OCI-LY1 (cell line): ENCODE measurements around the gene LCOR.

Experiments
- H2AFZ ChIP-seq: fragments of 200-600 bp; sonication (generic), shearing (Covaris generic); 2 replicates; pipeline ENCODE4 v1.6.0; 2014; ENCODE audit warnings: antibody characterized with exemption, mild to moderate bottlenecking, low read length
- H3F3A ChIP-seq: fragments of 200-600 bp; sonication (generic), shearing (Covaris generic); 2 replicates; pipeline ENCODE4 v1.6.0; 2014; ENCODE audit warnings: mild to moderate bottlenecking, antibody characterized with exemption, low read length, moderate library complexity; ENCODE audit not compliant: insufficient read depth
- H3K27ac ChIP-seq: fragments of 200-600 bp; sonication (generic); 2 replicates; pipeline ENCODE4 v1.5.1; 2014; ENCODE audit warnings: low read length, mixed run types, mild to moderate bottlenecking, low read depth; ENCODE audit not compliant: poor library complexity, severe bottlenecking
- H3K27me3 ChIP-seq: fragments of 200-600 bp; sonication (generic); 2 replicates; pipeline ENCODE4 v1.6.0; 2014; ENCODE audit warnings: antibody characterized with exemption, mild to moderate bottlenecking, low read length, moderate library complexity; ENCODE audit not compliant: insufficient read depth
- H3K36me3 ChIP-seq: fragments of 200-600 bp; sonication (generic); 2 replicates; pipeline ENCODE4 v1.6.1; 2014; ENCODE audit warnings: mild to moderate bottlenecking, antibody characterized with exemption, low read length, moderate library complexity, mixed read lengths; ENCODE audit not compliant: insufficient read depth
- H3K4me1 ChIP-seq: fragments of 200-600 bp; sonication (generic); 2 replicates; pipeline ENCODE4 v1.5.1; 2014; ENCODE audit warnings: mild to moderate bottlenecking, low read length, moderate library complexity; ENCODE audit not compliant: insufficient read depth, severe bottlenecking
- H3K4me2 ChIP-seq: fragments of 200-600 bp; sonication (generic), shearing (Covaris generic); 2 replicates; pipeline ENCODE4 v1.6.1; 2014; ENCODE audit warnings: low read length
- H3K4me3 ChIP-seq: fragments of 200-600 bp; sonication (generic); 2 replicates; pipeline ENCODE4 v1.5.1; 2014; ENCODE audit warnings: low read length, low read depth, mild to moderate bottlenecking, mixed read lengths; ENCODE audit not compliant: poor library complexity, severe bottlenecking
- H3K79me2 ChIP-seq: fragments of 200-600 bp; shearing (Covaris generic); 2 replicates; pipeline ENCODE4 v1.6.1; 2016; ENCODE audit warnings: mixed run types, low read length, mixed read lengths; ENCODE audit not compliant: insufficient read depth
- H3K9ac ChIP-seq: fragments of 200-600 bp; sonication (generic), shearing (Covaris generic); 2 replicates; pipeline ENCODE4 v1.6.1; 2014; ENCODE audit warnings: mild to moderate bottlenecking, low read length, mixed read lengths
- H3K9me2 ChIP-seq: fragments of 200-600 bp; sonication (generic), shearing (Covaris generic); 2 replicates; pipeline ENCODE4 v1.6.1; 2014; ENCODE audit warnings: low read depth, mild to moderate bottlenecking, low read length, mixed read lengths
- H3K9me3 ChIP-seq: fragments of 200-600 bp; shearing (Covaris generic); 2 replicates; pipeline ENCODE4 v1.6.1; 2014; ENCODE audit warnings: low read length, mixed read lengths
- H4K20me1 ChIP-seq: fragments of 200-600 bp; sonication (generic), shearing (Covaris generic); 2 replicates; pipeline ENCODE4 v1.6.0; 2016; ENCODE audit warnings: mild to moderate bottlenecking, low read length; ENCODE audit not compliant: insufficient read depth
- EZH2 ChIP-seq: fragments of 200-600 bp; sonication (generic), shearing (Covaris generic); IDR thresholded peaks from 2 replicates; pipeline ENCODE4 v1.8.0; 2017; ENCODE audit warnings: borderline replicate concordance, mixed run types, mild to moderate bottlenecking, antibody characterized with exemption, low read length, moderate library complexity, mixed read lengths
- TF ChIP-seq, protein P1 (sequence below): fragments of 200-600 bp; sonication (generic), shearing (Covaris generic); IDR thresholded peaks from 2 replicates; pipeline ENCODE4 v1.5.1; 2017; ENCODE audit warnings: mild to moderate bottlenecking, antibody characterized with exemption, low read length, moderate library complexity, mixed read lengths

The LCOR gene

DNA sequence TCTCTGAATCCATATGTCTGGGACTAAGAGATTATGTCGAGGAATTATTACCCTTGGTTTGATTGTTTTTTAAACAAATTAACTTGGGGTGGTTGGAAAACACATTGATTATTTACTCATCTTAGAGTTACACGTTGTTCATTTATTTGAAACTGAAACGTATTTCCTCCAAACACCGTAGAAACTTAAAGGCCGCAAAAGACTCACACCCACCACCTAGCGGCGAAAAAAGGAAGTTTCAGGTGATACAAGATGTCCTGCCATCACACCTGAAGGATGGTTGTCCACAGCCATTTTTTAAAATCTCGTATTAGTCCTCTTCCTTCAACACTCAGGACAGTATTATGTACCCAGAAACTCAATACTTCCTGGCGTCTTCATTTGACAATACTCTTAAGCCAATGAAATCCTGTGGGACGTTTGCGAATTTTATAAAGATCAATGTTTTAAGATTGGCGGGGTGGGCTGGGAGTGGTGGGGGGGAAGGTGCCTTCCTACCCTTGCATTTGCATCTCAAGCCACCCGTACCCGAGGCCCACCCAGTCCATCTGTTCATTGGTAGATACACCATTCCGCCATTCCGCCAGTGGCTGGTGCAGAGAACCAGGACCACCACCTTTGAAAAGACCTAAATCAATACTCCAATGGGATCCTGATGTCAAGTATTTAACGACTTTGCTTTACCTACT is 1.4 kb upstream of the LCOR start:
- no peaks in the 10 kb centered on the region for H4K20me1 ChIP-seq

GRCh38 chr10:96831200-96831866 is 765 bp upstream of the LCOR start:
- Histone ChIP-seq H4K20me1 (no peaks in the 10 kb centered on the region), H3K79me2 (peaks cover 33% of the 10 kb centered on the region), H3F3A (no peaks in the 10 kb centered on the region), H3K4me3 (peak overlapping the region; percentile 58), H3K36me3 (no peaks in the 10 kb centered on the region), H3K27me3 (no peaks in the 10 kb centered on the region), H3K9me3 (no peaks in the 10 kb centered on the region), H2AFZ (0 out of 2 replicates have a peak overlapping the region, but pooled peaks have one; percentile 69), H3K27ac (peak overlapping the region; percentile 79), H3K9ac (peak overlapping the region; percentile 66), H3K9me2 (no peaks in the 10 kb centered on the region), H3K4me2 (peak overlapping the region; percentile 60), H3K4me1 (peaks cover 41% of the 10 kb centered on the region)
- TF ChIP-seq, protein P1, sequence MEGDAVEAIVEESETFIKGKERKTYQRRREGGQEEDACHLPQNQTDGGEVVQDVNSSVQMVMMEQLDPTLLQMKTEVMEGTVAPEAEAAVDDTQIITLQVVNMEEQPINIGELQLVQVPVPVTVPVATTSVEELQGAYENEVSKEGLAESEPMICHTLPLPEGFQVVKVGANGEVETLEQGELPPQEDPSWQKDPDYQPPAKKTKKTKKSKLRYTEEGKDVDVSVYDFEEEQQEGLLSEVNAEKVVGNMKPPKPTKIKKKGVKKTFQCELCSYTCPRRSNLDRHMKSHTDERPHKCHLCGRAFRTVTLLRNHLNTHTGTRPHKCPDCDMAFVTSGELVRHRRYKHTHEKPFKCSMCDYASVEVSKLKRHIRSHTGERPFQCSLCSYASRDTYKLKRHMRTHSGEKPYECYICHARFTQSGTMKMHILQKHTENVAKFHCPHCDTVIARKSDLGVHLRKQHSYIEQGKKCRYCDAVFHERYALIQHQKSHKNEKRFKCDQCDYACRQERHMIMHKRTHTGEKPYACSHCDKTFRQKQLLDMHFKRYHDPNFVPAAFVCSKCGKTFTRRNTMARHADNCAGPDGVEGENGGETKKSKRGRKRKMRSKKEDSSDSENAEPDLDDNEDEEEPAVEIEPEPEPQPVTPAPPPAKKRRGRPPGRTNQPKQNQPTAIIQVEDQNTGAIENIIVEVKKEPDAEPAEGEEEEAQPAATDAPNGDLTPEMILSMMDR: no peak

More for the DNA sequence above, 1.4 kb upstream of the LCOR start:
- H3K27ac ChIP-seq: peak overlapping the region; percentile 79
- H3K4me3 ChIP-seq: peak overlapping the region; percentile 58
- no peaks in the 10 kb centered on the region for H3K27me3 ChIP-seq
- peaks cover 26% of the 10 kb centered on the region for H3K79me2 ChIP-seq
- H3K9ac ChIP-seq: no peak overlapping the region
- no peak overlapping the region for H2AFZ ChIP-seq
- H3K4me1 ChIP-seq: peaks cover 34% of the 10 kb centered on the region
- H3K36me3 ChIP-seq: no peaks in the 10 kb centered on the region
- TF ChIP-seq, protein P1: peak; percentile 62
- no peak for TF ChIP-seq EZH2
- no peaks in the 10 kb centered on the region for H3K9me2 ChIP-seq
- H3K4me2 ChIP-seq: peak overlapping the region; percentile 60
- no peaks in the 10 kb centered on the region for H3F3A ChIP-seq
- no peaks in the 10 kb centered on the region for H3K9me3 ChIP-seq

GRCh38 chr10:96832721-96833219 is 672 bp downstream of the LCOR start:
- H2AFZ ChIP-seq: no peak overlapping the region
- H3K4me1 ChIP-seq: peaks cover 41% of the 10 kb centered on the region
- TF ChIP-seq, protein P1: no peak
- no peak for TF ChIP-seq EZH2
- peak overlapping the region; percentile 86 for H3K4me3 ChIP-seq
- no peaks in the 10 kb centered on the region for H3F3A ChIP-seq
- H4K20me1 ChIP-seq: no peaks in the 10 kb centered on the region
- H3K9me2 ChIP-seq: no peaks in the 10 kb centered on the region
- H3K27ac ChIP-seq: peak overlapping the region; percentile 80
- no peaks in the 10 kb centered on the region for H3K9me3 ChIP-seq
- peak overlapping the region; percentile 96 for H3K4me2 ChIP-seq
- no peaks in the 10 kb centered on the region for H3K27me3 ChIP-seq
- H3K9ac ChIP-seq: peak overlapping the region; percentile 77
- H3K36me3 ChIP-seq: peaks cover 2% of the 10 kb centered on the region; the same call in 1 of the 2 replicates
- H3K79me2 ChIP-seq: peaks cover 42% of the 10 kb centered on the region
